DOHH2 (cell line): ENCODE results near the gene STIM2.

Source experiments
- EZH2phosphoT487 ChIP-seq: fragments of 200-600 bp; sonication (generic); IDR thresholded peaks from 2 replicates; pipeline ENCODE4 v1.6.1; 2017; ENCODE audit warnings: borderline replicate concordance, mild to moderate bottlenecking, antibody characterized with exemption, low read length, moderate library complexity, mixed read lengths
- TF ChIP-seq, protein P1 (sequence below): fragments of 200-600 bp; sonication (generic); IDR thresholded peaks from one replicate; pipeline ENCODE4 v1.5.1; 2014; ENCODE audit warnings: antibody characterized with exemption, mild to moderate bottlenecking, low read depth, low read length; ENCODE audit not compliant: poor library complexity, severe bottlenecking

- TF ChIP-seq, protein P1, sequence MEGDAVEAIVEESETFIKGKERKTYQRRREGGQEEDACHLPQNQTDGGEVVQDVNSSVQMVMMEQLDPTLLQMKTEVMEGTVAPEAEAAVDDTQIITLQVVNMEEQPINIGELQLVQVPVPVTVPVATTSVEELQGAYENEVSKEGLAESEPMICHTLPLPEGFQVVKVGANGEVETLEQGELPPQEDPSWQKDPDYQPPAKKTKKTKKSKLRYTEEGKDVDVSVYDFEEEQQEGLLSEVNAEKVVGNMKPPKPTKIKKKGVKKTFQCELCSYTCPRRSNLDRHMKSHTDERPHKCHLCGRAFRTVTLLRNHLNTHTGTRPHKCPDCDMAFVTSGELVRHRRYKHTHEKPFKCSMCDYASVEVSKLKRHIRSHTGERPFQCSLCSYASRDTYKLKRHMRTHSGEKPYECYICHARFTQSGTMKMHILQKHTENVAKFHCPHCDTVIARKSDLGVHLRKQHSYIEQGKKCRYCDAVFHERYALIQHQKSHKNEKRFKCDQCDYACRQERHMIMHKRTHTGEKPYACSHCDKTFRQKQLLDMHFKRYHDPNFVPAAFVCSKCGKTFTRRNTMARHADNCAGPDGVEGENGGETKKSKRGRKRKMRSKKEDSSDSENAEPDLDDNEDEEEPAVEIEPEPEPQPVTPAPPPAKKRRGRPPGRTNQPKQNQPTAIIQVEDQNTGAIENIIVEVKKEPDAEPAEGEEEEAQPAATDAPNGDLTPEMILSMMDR = no peak
- no peak for TF ChIP-seq EZH2phosphoT487
Observed at GRCh38 chr4:26896636-26897035, 36.0 kb downstream of the STIM2 start.
